K562 (cell line): ENCODE measurements around the gene LRP6. TPM values are rescaled to one million over a fixed set of nuclear protein-coding genes. Genes with fewer than 3 reads are reported as not detected.

Experiments used
- CEBPG ChIP-seq, 3 experiments: fragments of 200-800 bp in 1 of 3; sonication (Bioruptor generic) in 1 of 3; sonication (generic) in 1 of 3; formaldehyde crosslinking in 1 of 3; IDR thresholded peaks in 2 of 3; conservative IDR thresholded peaks in 1 of 3; 2 replicates each; pipeline versions ENCODE4 v1.6.1 to v1.8.0; 2016 to 2022; ENCODE audit warnings: missing compliant biosample characterization in 2 of 3, missing genetic modification characterization in 2 of 3, mild to moderate bottlenecking in 1 of 3, missing genetic modification reagents in 1 of 3
- COPS2 ChIP-seq: fragments of 450-650 bp; conservative IDR thresholded peaks from 2 replicates; pipeline ENCODE4 v1.6.1; 2016; ENCODE audit warnings: mild to moderate bottlenecking, moderate library complexity
- HMGN3 ChIP-seq: IDR thresholded peaks from 2 replicates; pipeline ENCODE4 v1.6.1; 2011; ENCODE audit warnings: borderline replicate concordance, low read depth, mild to moderate bottlenecking, mixed read lengths, low read length; ENCODE audit not compliant: insufficient read length; ENCODE audit errors: extremely low read depth
- HNRNPK ChIP-seq: fragments of 200-400 bp; formaldehyde crosslinking; IDR thresholded peaks from one replicate; pipeline ENCODE4 v1.6.1; 2018; ENCODE audit warnings: mild to moderate bottlenecking, low read depth, low read length; ENCODE audit not compliant: poor library complexity, severe bottlenecking
- ILK ChIP-seq: fragments of 450-650 bp; IDR thresholded peaks from 2 replicates; pipeline ENCODE4 v1.6.1; 2016; ENCODE audit warnings: missing genetic modification characterization, low read depth, mild to moderate bottlenecking, missing compliant biosample characterization, moderate library complexity, borderline replicate concordance
- TAL1 ChIP-seq: fragments of 450-650 bp; IDR thresholded peaks from 2 replicates; pipeline ENCODE4 v1.6.1; 2016; ENCODE audit warnings: mild to moderate bottlenecking
- TCF7 ChIP-seq: sonication (generic); IDR thresholded peaks from 2 replicates; pipeline ENCODE4 v1.6.1; 2016; ENCODE audit warnings: antibody characterized with exemption, borderline replicate concordance
- ZNF316 ChIP-seq: fragments of 450-650 bp; IDR thresholded peaks from 2 replicates; pipeline ENCODE4 v1.6.1; 2016
- polyA plus RNA-seq, 8 experiments: library from polyadenylated mRNA; depleted of rRNA in 4 of 8; stranded (reverse) in 5 of 8; unstranded in 3 of 8; fragments of >200 nt; fragmentation: Nextera tagmentation in 2 of 8; fragmentation: Illumina TruSeq in 1 of 8; extraction: Ambion mirVana in 2 of 8; extraction: Trizol in 1 of 8; gene quantifications; 2 replicates each; pipeline versions ENCODE4 v1.2.1 to v1.2.3, GENCODE V29; 2011 to 2014; ENCODE audit warnings: inconsistent platforms in 1 of 8, missing spikeins in 1 of 8
- total RNA-seq, 7 experiments: library from RNA; depleted of rRNA in 6 of 7; stranded (reverse); fragments of >200 nt in 6 of 7; fragmentation: Illumina TruSeq in 2 of 7; extraction: Trizol in 2 of 7; gene quantifications; 2 replicates each; pipeline versions ENCODE4 v1.2.1 to v1.2.3, GENCODE V29; 2011 to 2021; ENCODE audit warnings: low replicate concordance in 1 of 7
- TF ChIP-seq, protein P1 (sequence below): fragments of 450-650 bp; formaldehyde crosslinking; IDR thresholded peaks from 2 replicates; pipeline ENCODE4 v1.4.0; 2020; ENCODE audit warnings: mild to moderate bottlenecking, mixed read lengths
- TF ChIP-seq, protein P2 (sequence below): sonication (generic); formaldehyde crosslinking; IDR thresholded peaks from 2 replicates; pipeline ENCODE4 v1.8.0; 2022; ENCODE audit warnings: mild to moderate bottlenecking, missing genetic modification reagents
- TF ChIP-seq, protein P3 (sequence below): fragments of 200-800 bp; sonication (Bioruptor generic); IDR thresholded peaks from 2 replicates; pipeline ENCODE4 v1.6.1; 2017; ENCODE audit warnings: missing genetic modification characterization, missing compliant biosample characterization

The LRP6 gene
- total and polyA plus RNA-seq, 9 of the 15 experiments (the other 6 are each of a cell fraction or from before 2014, with no cell fraction given) = 3.0 to 17.0 (median 10.8) TPM

GRCh38 chr12:12221560-12221959, 45.3 kb downstream of the LRP6 start (continued):
- TF ChIP-seq, protein P1, sequence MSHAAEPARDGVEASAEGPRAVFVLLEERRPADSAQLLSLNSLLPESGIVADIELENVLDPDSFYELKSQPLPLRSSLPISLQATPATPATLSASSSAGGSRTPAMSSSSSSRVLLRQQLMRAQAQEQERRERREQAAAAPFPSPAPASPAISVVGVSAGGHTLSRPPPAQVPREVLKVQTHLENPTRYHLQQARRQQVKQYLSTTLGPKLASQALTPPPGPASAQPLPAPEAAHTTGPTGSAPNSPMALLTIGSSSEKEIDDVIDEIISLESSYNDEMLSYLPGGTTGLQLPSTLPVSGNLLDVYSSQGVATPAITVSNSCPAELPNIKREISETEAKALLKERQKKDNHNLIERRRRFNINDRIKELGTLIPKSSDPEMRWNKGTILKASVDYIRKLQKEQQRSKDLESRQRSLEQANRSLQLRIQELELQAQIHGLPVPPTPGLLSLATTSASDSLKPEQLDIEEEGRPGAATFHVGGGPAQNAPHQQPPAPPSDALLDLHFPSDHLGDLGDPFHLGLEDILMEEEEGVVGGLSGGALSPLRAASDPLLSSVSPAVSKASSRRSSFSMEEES = no peak
- TF ChIP-seq, protein P2, sequence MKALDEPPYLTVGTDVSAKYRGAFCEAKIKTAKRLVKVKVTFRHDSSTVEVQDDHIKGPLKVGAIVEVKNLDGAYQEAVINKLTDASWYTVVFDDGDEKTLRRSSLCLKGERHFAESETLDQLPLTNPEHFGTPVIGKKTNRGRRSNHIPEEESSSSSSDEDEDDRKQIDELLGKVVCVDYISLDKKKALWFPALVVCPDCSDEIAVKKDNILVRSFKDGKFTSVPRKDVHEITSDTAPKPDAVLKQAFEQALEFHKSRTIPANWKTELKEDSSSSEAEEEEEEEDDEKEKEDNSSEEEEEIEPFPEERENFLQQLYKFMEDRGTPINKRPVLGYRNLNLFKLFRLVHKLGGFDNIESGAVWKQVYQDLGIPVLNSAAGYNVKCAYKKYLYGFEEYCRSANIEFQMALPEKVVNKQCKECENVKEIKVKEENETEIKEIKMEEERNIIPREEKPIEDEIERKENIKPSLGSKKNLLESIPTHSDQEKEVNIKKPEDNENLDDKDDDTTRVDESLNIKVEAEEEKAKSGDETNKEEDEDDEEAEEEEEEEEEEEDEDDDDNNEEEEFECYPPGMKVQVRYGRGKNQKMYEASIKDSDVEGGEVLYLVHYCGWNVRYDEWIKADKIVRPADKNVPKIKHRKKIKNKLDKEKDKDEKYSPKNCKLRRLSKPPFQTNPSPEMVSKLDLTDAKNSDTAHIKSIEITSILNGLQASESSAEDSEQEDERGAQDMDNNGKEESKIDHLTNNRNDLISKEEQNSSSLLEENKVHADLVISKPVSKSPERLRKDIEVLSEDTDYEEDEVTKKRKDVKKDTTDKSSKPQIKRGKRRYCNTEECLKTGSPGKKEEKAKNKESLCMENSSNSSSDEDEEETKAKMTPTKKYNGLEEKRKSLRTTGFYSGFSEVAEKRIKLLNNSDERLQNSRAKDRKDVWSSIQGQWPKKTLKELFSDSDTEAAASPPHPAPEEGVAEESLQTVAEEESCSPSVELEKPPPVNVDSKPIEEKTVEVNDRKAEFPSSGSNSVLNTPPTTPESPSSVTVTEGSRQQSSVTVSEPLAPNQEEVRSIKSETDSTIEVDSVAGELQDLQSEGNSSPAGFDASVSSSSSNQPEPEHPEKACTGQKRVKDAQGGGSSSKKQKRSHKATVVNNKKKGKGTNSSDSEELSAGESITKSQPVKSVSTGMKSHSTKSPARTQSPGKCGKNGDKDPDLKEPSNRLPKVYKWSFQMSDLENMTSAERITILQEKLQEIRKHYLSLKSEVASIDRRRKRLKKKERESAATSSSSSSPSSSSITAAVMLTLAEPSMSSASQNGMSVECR (CRISPR knock-in tag) = no peak
- TF ChIP-seq COPS2 = no peak
- TF ChIP-seq ZNF316 = no peak
- TF ChIP-seq TCF7 = no peak
- TF ChIP-seq HMGN3 = no peak
- TF ChIP-seq TAL1 = no peak
- no peak for TF ChIP-seq HNRNPK
- TF ChIP-seq CEBPG (CRISPR knock-in tag; IDR thresholded peaks at IDR 0.05) = no peak
- no peak for TF ChIP-seq CEBPG (tag; conservative IDR thresholded peaks at IDR 0.05 in 1 of 2, IDR thresholded peaks at IDR 0.05 in 1 of 2)
- no peak for TF ChIP-seq ILK (tag)
- TF ChIP-seq, protein P3, sequence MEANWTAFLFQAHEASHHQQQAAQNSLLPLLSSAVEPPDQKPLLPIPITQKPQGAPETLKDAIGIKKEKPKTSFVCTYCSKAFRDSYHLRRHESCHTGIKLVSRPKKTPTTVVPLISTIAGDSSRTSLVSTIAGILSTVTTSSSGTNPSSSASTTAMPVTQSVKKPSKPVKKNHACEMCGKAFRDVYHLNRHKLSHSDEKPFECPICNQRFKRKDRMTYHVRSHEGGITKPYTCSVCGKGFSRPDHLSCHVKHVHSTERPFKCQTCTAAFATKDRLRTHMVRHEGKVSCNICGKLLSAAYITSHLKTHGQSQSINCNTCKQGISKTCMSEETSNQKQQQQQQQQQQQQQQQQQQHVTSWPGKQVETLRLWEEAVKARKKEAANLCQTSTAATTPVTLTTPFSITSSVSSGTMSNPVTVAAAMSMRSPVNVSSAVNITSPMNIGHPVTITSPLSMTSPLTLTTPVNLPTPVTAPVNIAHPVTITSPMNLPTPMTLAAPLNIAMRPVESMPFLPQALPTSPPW (CRISPR knock-in tag) = no peak
